PC-9 (cell line): Measurements from ENCODE around the gene SLC24A5. TPM values are rescaled to one million over a fixed set of nuclear protein-coding genes. Genes with fewer than 3 reads are reported as not detected.

ENCODE experiments used
- BruUV-seq: library from RNA; stranded (reverse); fragments of 400-500 nt; replicated peaks from 2 replicates; lab custom pipeline; 2021; lab: Mats Ljungman, UMichigan
- CTCF ChIA-PET: fragments of 300-600 bp; sonication (Branson Sonifier 250); formaldehyde crosslinking; loops from one replicate; lab custom pipeline; 2022; ENCODE audit warnings: antibody characterized with exemption; lab: Charles Lee
- POLR2A ChIA-PET: fragments of 300-600 bp; sonication (Branson Sonifier 250); formaldehyde crosslinking; loops from one replicate; lab custom pipeline; 2022; ENCODE audit warnings: antibody characterized with exemption; ENCODE audit not compliant: unreplicated experiment; lab: Charles Lee
- DNase-seq, 2 experiments: peaks; one replicate each; pipeline versions ENCODE4 v3.0.0 to v3.0.0-alpha.2; 2015 to 2022; ENCODE audit warnings: mixed read lengths in 1 of 2
- H2AFZ ChIP-seq: fragments of 200-600 bp; sonication (generic); 2 replicates; pipeline ENCODE4 v1.8.1; 2017; ENCODE audit warnings: antibody characterized with exemption
- H3F3A ChIP-seq: fragments of 200-600 bp; sonication (generic); 2 replicates; pipeline ENCODE4 v1.8.1; 2017; ENCODE audit warnings: antibody characterized with exemption, mild to moderate bottlenecking, low read depth; ENCODE audit not compliant: insufficient read depth
- H3K27ac ChIP-seq: fragments of 200-600 bp; sonication (generic); 2 replicates; pipeline ENCODE4 v1.6.1; 2016; ENCODE audit warnings: mixed run types
- H3K27me3 ChIP-seq: fragments of 200-600 bp; sonication (generic); 2 replicates; pipeline ENCODE4 v1.6.1; 2016; ENCODE audit warnings: low read depth, mixed run types; ENCODE audit not compliant: insufficient read depth
- H3K36me3 ChIP-seq: fragments of 200-600 bp; sonication (generic); 2 replicates; pipeline ENCODE4 v1.6.1; 2016; ENCODE audit warnings: low read depth, mixed run types
- H3K4me1 ChIP-seq: fragments of 200-600 bp; sonication (generic); replicated peaks from 2 replicates; pipeline ENCODE4 v1.6.1; 2016; ENCODE audit warnings: mixed run types; ENCODE audit not compliant: insufficient read depth
- H3K4me2 ChIP-seq: fragments of 200-600 bp; sonication (generic); 2 replicates; pipeline ENCODE4 v1.6.1; 2017; ENCODE audit warnings: mixed run types
- H3K4me3 ChIP-seq: fragments of 200-600 bp; sonication (generic); 2 replicates; pipeline ENCODE4 v1.6.1; 2016; ENCODE audit warnings: mixed run types
- H3K79me2 ChIP-seq: fragments of 200-600 bp; sonication (generic); 2 replicates; pipeline ENCODE4 v1.6.1; 2017; ENCODE audit warnings: low read depth, mixed run types
- H3K9me2 ChIP-seq: fragments of 200-600 bp; sonication (generic); 2 replicates; pipeline ENCODE4 v1.8.1; 2017; ENCODE audit warnings: mild to moderate bottlenecking; ENCODE audit not compliant: insufficient read depth
- H3K9me3 ChIP-seq: fragments of 200-600 bp; sonication (generic); 2 replicates; pipeline ENCODE4 v1.8.1; 2016; ENCODE audit warnings: low read depth; ENCODE audit not compliant: insufficient read depth
- H4K20me1 ChIP-seq: fragments of 200-600 bp; sonication (generic); 2 replicates; pipeline ENCODE4 v1.8.1; 2017; ENCODE audit not compliant: insufficient read depth
- EZH2 ChIP-seq: fragments of 200-600 bp; sonication (generic); IDR thresholded peaks from 2 replicates; pipeline ENCODE4 v1.8.0; 2017; ENCODE audit warnings: antibody characterized with exemption, low read depth
- intact Hi-C: fragments of 100-400 bp; cut with micrococcal nuclease; formaldehyde crosslinking; loops from one replicate; pipeline ENCODE4 v1.10.0; 2022; ENCODE audit not compliant: unreplicated experiment
- total RNA-seq: library from RNA; stranded (reverse); gene quantifications from 2 replicates; pipeline ENCODE4 v1.2.3, GENCODE V29; 2021
- TF ChIP-seq, protein P1 (sequence below): fragments of 200-600 bp; sonication (generic); conservative IDR thresholded peaks from 2 replicates; pipeline ENCODE4 v1.6.1; 2017; ENCODE audit warnings: mixed run types, antibody characterized with exemption, mild to moderate bottlenecking, moderate library complexity

The SLC24A5 gene
- total RNA-seq, 1 experiment from 2014 or later, result not detected

DNA sequence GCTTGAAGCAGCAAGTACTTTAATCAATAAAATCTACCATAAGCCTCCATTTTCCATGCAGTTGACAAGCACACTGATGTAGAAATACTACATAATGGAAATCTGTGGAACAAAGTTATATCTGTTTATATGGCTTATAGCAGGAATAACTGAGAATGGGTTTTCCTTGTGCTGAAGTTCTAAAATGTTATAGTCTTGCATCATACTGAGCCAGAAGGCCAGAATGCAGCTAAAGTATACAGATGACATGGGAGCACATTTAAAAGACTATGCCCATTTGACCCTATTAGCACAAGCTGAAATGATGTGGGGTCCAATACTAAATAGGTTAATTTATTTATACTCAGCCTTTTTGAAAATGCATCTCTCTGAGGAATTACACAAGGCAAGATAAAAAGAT, 25.1 kb downstream of the SLC24A5 start:
- DNase-seq, result no peak
- Histone ChIP-seq H3K79me2 (no peaks in the 10 kb centered on the region), H3K36me3 (no peaks in the 10 kb centered on the region), H3K4me2 (no peak overlapping the region), H3K9me2 (no peaks in the 10 kb centered on the region), H3K27me3 (no peaks in the 10 kb centered on the region), H3F3A (no peaks in the 10 kb centered on the region), H3K9me3 (no peaks in the 10 kb centered on the region), H3K4me3 (no peak overlapping the region), H4K20me1 (no peaks in the 10 kb centered on the region), H2AFZ (no peak overlapping the region), H3K27ac (no peak overlapping the region), H3K4me1 (no peaks in the 10 kb centered on the region)
- no peak for TF ChIP-seq EZH2
- TF ChIP-seq, protein P1, sequence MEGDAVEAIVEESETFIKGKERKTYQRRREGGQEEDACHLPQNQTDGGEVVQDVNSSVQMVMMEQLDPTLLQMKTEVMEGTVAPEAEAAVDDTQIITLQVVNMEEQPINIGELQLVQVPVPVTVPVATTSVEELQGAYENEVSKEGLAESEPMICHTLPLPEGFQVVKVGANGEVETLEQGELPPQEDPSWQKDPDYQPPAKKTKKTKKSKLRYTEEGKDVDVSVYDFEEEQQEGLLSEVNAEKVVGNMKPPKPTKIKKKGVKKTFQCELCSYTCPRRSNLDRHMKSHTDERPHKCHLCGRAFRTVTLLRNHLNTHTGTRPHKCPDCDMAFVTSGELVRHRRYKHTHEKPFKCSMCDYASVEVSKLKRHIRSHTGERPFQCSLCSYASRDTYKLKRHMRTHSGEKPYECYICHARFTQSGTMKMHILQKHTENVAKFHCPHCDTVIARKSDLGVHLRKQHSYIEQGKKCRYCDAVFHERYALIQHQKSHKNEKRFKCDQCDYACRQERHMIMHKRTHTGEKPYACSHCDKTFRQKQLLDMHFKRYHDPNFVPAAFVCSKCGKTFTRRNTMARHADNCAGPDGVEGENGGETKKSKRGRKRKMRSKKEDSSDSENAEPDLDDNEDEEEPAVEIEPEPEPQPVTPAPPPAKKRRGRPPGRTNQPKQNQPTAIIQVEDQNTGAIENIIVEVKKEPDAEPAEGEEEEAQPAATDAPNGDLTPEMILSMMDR, result no peak
- no TSS peak for BruUV-seq
- CTCF ChIA-PET, result no interaction called here
- intact Hi-C loops, result no loop called here
- POLR2A ChIA-PET, result no interaction called here

DNA sequence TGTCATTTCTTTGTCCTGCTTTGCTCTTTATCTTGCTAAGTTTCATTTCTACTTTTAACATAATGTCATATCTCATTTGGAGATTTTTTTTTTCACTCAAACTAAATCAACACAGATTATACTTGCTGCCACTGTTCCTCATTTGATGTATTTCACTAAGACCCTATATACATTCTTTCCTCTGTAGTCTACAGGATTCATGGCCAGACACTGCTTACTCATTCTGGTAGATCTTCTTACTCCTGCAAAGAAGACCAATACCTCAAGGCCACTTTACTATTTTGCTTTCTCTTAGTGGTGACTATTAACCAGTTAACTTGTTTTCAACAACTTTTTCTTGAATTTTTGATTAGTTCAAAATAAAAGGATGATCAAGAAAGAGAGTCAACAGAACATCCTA, 26.6 kb downstream of the SLC24A5 start:
- intact Hi-C loops, result no loop called here

DNA sequence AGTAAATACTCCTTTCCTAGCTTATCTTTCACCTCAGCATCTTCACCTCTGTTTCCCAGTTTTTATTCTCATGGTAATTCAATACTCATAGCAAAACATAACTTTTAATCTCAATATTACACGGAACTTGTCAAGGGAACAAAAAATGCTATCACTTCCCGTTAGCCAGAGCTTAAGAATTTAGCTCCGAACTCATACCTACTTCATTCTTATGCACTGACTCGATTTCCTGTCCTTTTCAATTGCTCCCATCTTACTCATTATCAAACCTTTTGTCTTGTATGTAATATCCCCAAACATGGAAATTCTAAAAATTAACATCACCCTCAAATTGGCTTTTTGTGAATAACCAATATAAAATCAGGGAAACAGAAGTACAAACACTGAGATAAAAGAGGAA, 29.1 kb downstream of the SLC24A5 start:
- no peaks in the 10 kb centered on the region for H3K36me3 ChIP-seq
- no peaks in the 10 kb centered on the region for H3F3A ChIP-seq
- H2AFZ ChIP-seq, result no peak overlapping the region
- ChIA-PET CTCF (no interaction called here), POLR2A (no interaction called here)
- no peak overlapping the region for H3K4me2 ChIP-seq
- TF ChIP-seq, protein P1, result no peak
- TF ChIP-seq EZH2, result no peak
- BruUV-seq, result no TSS peak
- no peaks in the 10 kb centered on the region for H3K4me1 ChIP-seq
- DNase-seq, result no peak
- no peaks in the 10 kb centered on the region for H3K9me3 ChIP-seq
- H3K27me3 ChIP-seq, result no peaks in the 10 kb centered on the region
- intact Hi-C loops, result no loop called here
- H4K20me1 ChIP-seq, result no peaks in the 10 kb centered on the region
- H3K4me3 ChIP-seq, result no peak overlapping the region
- H3K79me2 ChIP-seq, result no peaks in the 10 kb centered on the region
- H3K27ac ChIP-seq, result no peak overlapping the region
- no peaks in the 10 kb centered on the region for H3K9me2 ChIP-seq

More for the DNA sequence above, 26.6 kb downstream of the SLC24A5 start:
- no peaks in the 10 kb centered on the region for H3F3A ChIP-seq
- H3K4me1 ChIP-seq, result no peaks in the 10 kb centered on the region
- no TSS peak for BruUV-seq
- no peaks in the 10 kb centered on the region for H4K20me1 ChIP-seq
- DNase-seq, result no peak
- ChIA-PET CTCF (no interaction called here), POLR2A (no interaction called here)
- no peak overlapping the region for H2AFZ ChIP-seq
- no peaks in the 10 kb centered on the region for H3K9me3 ChIP-seq
- no peak overlapping the region for H3K27ac ChIP-seq
- no peaks in the 10 kb centered on the region for H3K79me2 ChIP-seq
- no peak for TF ChIP-seq EZH2
- TF ChIP-seq, protein P1, result no peak
- H3K27me3 ChIP-seq, result no peaks in the 10 kb centered on the region
- H3K9me2 ChIP-seq, result no peaks in the 10 kb centered on the region
- no peak overlapping the region for H3K4me2 ChIP-seq
- H3K36me3 ChIP-seq, result no peaks in the 10 kb centered on the region
- no peak overlapping the region for H3K4me3 ChIP-seq
